ENCODE data around the gene CCDC57.

The CCDC57 gene

GRCh38 chr17:82060001-82060380 is 152.7 kb downstream of the CCDC57 start:
- DNase-seq (ENCODE audit: low read depth): no peak

- no peak for DNase-seq (ENCODE audit: low read depth)
These were observed 153.2 kb downstream of the CCDC57 start for GRCh38 chr17:82059272-82060000.

DNA sequence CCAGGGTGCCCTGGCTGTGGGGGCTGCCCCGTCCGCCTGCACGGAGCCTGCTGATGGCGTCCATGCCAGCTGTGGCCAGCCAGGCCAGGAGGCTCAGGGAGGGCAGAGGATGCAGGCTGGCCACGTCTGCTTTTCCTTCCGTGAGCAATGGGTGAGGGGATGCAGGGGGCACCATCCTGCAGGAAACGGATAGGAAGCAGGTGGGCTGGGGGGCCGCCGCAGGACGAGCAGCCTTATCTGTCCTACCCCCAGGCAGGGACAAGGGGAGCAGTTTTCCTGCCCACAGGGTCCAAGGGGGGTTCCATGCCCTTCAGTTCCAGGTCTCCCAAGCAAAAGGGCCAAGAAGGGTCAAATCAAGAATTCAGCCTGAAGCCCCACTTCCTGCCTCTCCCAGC is 153.8 kb downstream of the CCDC57 start:
- no peak for DNase-seq (ENCODE audit: low read depth)

DNA sequence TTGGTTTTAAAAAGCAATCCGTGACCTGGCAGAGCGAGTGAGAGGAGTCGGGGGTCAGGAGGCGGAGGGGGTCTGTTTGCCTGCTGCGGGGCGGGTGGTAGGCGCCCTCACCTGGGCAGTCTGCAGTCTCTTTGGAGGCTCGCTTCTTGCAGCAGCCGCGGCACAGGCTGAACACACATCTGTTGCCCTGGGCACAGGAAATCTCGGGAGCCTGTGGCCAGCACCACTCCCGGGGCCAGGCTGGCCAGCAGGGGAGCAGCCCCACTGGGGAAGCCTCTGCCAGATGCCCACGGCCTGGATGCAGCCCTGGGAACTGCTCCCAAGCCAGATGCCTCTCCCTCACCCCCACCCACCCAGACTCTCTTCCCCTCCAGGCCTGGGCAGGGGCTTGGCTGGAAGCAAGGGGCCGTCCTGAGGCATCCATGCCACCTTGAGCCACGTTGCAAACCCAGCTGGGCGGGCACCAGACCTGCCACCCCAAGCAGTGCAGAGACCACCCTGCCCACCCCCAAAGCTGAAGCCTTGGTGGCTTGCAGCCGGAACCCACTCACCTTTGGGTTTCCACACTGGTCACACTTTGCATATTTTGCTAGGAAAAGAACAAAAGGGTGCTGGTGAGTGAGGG is 154.3 kb downstream of the CCDC57 start:
- DNase-seq (ENCODE audit: low read depth): no peak

- DNase-seq (ENCODE audit: low read depth): no peak
These were observed 155.7 kb downstream of the CCDC57 start for GRCh38 chr17:82056729-82057621.

GRCh38 chr17:82055965-82056728 is 156.5 kb downstream of the CCDC57 start:
- no peak for DNase-seq (ENCODE audit: low read depth)

GRCh38 chr17:82055023-82055964 is 157.3 kb downstream of the CCDC57 start:
- no peak for DNase-seq (ENCODE audit: low read depth)

- DNase-seq (ENCODE audit: low read depth): no peak
These were observed 158.2 kb downstream of the CCDC57 start for GRCh38 chr17:82054351-82055022.

GRCh38 chr17:82053556-82054263 is 158.9 kb downstream of the CCDC57 start:
- DNase-seq (ENCODE audit: low read depth): no peak

- DNase-seq (ENCODE audit: low read depth): no peak
These were observed 159.5 kb downstream of the CCDC57 start for GRCh38 chr17:82053130-82053529.

DNA sequence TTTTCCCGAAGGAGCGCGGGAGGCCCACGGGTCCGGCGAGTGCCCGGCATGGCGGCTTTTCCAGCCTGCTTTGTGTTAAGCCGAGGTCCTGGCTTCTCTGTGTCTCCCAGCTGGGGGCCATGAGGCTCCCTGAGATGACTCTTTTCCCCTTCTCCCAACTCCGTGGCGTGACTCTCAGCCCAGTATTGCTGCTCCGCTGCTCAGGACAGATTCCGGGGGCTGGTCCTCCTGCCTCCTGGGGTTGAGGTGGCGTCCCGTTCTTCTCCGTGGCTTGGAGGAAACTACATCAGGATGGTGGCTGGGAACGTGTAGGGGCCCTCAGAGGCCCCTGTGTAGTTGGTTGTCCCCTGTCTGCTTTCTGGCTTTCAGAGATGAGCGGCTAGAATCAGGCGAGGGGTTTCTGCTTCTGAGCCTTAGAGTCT is 160.0 kb downstream of the CCDC57 start:
- no peak for DNase-seq (ENCODE audit: low read depth)

DNA sequence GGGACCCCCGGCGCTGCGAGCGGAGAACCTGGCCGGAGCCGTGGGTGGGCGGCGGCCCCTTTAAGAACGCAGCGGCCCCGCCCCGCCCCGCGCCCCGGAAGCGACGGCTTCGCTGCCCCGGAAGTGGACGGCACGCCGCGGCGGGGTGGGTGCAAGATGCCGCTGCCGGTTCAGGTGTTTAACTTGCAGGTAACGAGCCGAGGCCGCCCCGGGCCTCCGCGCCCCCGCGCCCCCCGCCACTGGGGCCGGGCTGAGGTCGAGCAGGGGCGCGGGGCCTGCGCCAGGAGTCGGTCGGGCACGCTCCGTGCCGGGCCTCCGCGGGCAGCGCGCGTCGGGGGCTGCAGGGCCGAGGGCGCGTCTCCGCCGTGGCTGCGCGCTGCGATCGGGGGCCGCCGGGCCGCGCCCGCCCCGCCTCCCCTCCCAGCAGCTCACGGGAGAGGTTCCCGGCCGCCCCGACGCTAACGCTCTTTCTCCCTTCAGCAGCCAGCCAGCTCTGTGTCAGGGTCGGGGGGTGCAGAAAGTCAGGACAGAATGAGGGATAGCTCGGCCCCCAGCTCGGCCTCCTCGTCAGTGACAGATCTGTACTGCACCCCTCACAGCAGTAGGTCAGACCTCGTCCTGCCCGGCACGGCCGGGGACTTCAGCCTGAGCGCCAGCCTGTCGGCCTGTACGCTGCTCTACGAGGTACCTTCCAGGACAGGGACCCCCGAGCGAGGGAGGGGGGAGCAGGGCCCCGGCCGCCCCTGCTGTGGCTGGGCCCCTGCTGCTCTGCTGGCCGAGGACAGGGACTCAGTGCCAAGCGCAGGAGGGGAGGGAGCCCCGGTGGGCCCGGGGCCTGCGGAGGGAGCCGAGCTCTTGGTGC is 160.6 kb downstream of the CCDC57 start, which contains the start of the genes GPS1 and RFNG:
GPS1 (plus strand) TSS at position 123 of the 862 bp plus-strand sequence; CDS start at position 157, 34 bp downstream.
RFNG (minus strand) TSS at position 36 of the 862 bp plus-strand sequence. CDS start 45 bp downstream, outside the sequence.
- DNase-seq (ENCODE audit: low read depth): peak; percentile 83
